Adipocyte (in vitro differentiated cells): ENCODE measurements around the gene CDR2L.

Experiments
- DNase-seq: peaks from one replicate; pipeline ENCODE4 v3.0.0-alpha.2; 2015; ENCODE audit warnings: low read depth
- H3K27me3 ChIP-seq: replicated peaks from 2 replicates; pipeline ENCODE4 v1.7.0; 2013; ENCODE audit warnings: mild to moderate bottlenecking, low read length, moderate library complexity; ENCODE audit not compliant: control insufficient read depth, insufficient read depth
- H3K36me3 ChIP-seq: 2 replicates; pipeline ENCODE4 v1.7.0; 2013; ENCODE audit warnings: low read length, mild to moderate bottlenecking, moderate library complexity; ENCODE audit not compliant: control insufficient read depth, insufficient read depth, severe bottlenecking
- H3K4me1 ChIP-seq: 2 replicates; pipeline ENCODE4 v1.7.0; 2013; ENCODE audit warnings: mild to moderate bottlenecking, low read length, moderate library complexity; ENCODE audit not compliant: control insufficient read depth, insufficient read depth
- H3K4me3 ChIP-seq: 2 replicates; pipeline ENCODE4 v1.7.0; 2013; ENCODE audit warnings: mild to moderate bottlenecking, low read length, moderate library complexity
- H3K9ac ChIP-seq: 2 replicates; pipeline ENCODE4 v1.7.0; 2013; ENCODE audit warnings: mild to moderate bottlenecking, low read length, moderate library complexity
- H3K9me3 ChIP-seq: 2 replicates; pipeline ENCODE4 v1.7.0; 2013; ENCODE audit warnings: mild to moderate bottlenecking, low read length, moderate library complexity; ENCODE audit not compliant: control insufficient read depth

Gene CDR2L

DNA sequence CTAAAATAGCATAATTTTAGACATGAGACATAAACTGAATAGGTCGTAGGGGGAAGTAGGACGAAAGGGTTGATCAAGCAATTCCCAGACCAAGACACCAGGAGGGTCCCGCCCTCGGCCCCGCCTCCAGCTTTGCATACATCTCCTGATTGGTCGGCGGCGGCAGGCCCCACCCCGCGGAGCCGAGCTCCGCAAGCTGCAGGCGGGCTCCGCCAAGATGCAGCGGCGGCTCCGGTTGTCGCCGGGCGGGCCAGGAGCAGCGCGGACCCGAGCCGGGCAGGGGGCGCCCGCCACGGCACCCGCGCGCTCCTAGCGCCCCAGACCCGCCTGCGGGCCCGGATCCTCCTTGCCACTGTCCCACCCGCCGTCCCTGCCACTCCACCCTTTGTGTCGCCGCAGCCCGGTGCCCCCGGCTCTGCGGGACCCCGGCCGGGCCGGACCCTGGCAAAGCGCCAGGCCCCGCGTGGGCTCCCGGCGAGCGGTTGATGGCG lies at the start of gene CDR2L:
Gene CDR2L, plus strand, starts transcription at position 215 of the 491 bp plus-strand sequence. CDS start 412 bp downstream, outside the sequence.
- H3K4me1 ChIP-seq: peaks cover 27% of the 10 kb centered on the region
- no peaks in the 10 kb centered on the region for H3K36me3 ChIP-seq
- no peaks in the 10 kb centered on the region for H3K9me3 ChIP-seq
- peak within 1 kb of the TSS; percentile 88 for H3K4me3 ChIP-seq
- peak within 1 kb of the TSS; percentile 89 for H3K9ac ChIP-seq
- peak; percentile 97 for DNase-seq
- no peaks in the 10 kb centered on the region for H3K27me3 ChIP-seq

DNA sequence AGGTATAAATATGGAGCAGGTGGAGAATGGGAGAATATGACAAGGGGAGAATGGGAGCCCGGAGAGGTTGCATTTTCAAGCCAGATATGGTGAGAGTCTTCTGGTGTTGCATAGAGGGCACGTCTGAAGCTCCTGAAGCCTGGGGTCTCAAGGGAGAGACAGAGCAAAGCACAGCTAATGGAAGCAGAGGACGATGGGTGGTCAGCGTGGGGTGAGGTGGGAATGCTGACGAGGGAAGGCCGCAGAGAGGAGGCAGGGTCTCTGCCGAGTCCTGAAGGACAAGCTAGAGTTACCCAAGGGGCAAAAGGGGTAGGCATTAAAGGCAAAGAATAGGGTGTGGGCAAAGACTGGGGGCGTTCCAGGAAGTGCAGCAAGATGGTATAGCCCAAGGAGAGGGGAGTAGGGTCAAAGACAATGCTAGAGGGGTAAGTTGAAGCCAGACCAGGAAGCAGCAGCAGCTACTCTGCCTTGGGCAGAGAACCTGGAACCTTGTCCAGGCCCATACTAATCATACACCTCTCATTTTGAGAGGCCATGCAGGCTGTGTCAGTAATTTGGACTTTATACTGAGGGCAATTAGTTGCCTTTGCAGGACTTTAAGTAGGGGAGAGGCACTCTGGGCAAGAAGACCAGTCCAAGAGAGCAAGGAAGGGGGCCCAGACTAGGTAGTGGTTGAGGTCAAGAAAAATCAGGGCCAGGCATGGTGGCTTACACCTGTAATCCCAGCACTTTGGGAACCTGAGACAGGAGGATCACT lies 49.1 kb upstream of the CDR2L start:
- Histone ChIP-seq H3K36me3 (no peaks in the 10 kb centered on the region), H3K27me3 (peaks cover 75% of the 10 kb centered on the region), H3K4me1 (no peaks in the 10 kb centered on the region), H3K9me3 (no peaks in the 10 kb centered on the region), H3K9ac (no peak overlapping the region), H3K4me3 (no peak overlapping the region)
- DNase-seq: no peak

DNA sequence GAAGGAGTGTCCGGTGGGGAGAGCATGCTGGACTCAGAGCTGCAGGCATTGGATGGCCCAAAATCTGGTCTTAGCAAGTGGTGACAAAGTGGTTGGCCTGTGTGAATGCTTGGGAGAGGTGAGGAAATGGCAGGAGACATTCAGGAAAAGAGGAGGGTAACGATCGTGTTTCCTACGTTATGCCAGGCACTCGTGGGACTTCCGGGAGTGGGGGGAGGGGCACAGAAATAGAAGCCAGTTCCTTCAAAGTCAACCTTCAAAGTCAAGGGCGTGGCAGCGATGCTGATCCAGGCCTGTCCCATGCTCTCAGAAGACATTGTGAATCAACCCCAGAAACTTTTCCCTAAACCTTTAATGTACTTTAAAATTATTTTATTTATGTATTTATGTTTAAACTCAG lies 47.9 kb upstream of the CDR2L start:
- Histone ChIP-seq H3K4me3 (no peak overlapping the region), H3K27me3 (peaks cover 76% of the 10 kb centered on the region), H3K9ac (no peak overlapping the region), H3K36me3 (no peaks in the 10 kb centered on the region), H3K4me1 (no peaks in the 10 kb centered on the region), H3K9me3 (no peaks in the 10 kb centered on the region)
- no peak for DNase-seq

DNA sequence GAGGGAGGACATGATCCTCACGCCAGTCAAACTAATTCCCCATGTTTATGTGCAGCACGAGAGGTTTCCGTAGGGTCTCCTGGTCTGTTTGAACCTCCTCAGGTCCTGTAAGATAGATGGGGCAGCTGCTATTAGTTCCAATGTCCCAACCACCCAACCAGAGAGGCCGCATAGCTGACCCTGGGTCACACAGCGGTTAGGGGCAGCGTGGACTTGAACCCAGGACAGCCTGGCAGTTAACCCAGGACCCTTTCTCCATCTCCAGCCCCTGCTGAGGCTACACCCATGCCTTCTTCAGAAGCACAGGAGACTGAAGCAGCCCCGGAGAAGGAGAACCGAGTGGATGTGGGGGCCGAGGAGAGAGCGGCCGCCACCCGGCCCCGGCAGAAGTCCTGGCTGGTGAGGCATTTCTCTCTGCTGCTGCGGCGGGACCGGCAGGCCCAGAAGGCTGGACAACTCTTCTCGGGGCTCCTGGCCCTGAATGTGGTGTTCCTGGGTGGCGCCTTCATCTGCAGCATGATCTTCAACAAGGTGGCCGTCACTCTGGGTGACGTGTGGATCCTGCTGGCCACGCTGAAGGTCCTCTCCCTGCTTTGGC lies 46.2 kb upstream of the CDR2L start:
- DNase-seq: no peak
- peaks cover 74% of the 10 kb centered on the region for H3K27me3 ChIP-seq

DNA sequence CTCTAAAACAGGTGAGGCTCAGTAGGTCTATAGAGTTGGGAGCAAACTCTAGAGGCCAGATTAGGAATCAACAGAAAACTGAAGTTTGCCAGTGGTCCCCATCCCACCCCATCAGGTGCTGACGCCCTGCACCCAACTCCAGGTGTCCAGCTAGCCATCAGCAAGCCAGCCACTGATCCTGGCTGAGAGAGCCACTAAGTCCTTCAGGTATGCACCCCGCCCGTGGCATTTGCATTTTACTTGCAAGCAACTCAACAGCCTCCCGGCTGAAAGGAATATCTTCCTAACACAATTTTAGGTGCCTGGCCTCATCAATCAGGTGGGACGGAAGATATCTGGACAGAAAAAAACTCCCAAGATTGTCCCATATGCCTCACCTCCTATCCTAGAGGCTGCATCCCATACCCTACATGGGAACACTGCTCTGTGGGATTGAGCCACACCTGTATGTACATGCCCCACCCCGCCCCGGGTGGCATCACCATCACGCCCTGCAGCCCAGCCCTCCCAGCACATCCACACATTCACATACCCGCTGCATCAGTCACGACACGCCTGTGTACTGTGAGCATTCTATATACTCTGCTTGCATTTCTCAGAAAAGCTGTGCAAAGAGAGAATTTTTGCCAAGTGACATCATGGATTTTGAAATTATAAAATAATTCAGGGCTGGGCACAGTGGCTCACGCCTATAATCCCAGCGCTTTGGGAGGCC lies 43.5 kb upstream of the CDR2L start:
- Histone ChIP-seq H3K4me3 (no peak overlapping the region), H3K9ac (no peak overlapping the region), H3K9me3 (no peaks in the 10 kb centered on the region), H3K4me1 (no peaks in the 10 kb centered on the region), H3K36me3 (no peaks in the 10 kb centered on the region), H3K27me3 (peaks cover 60% of the 10 kb centered on the region)
- DNase-seq: no peak

More for the DNA sequence above, 46.2 kb upstream of the CDR2L start:
- Histone ChIP-seq H3K4me3 (no peak overlapping the region), H3K9ac (no peak overlapping the region), H3K4me1 (no peaks in the 10 kb centered on the region), H3K9me3 (no peaks in the 10 kb centered on the region), H3K36me3 (no peaks in the 10 kb centered on the region)

DNA sequence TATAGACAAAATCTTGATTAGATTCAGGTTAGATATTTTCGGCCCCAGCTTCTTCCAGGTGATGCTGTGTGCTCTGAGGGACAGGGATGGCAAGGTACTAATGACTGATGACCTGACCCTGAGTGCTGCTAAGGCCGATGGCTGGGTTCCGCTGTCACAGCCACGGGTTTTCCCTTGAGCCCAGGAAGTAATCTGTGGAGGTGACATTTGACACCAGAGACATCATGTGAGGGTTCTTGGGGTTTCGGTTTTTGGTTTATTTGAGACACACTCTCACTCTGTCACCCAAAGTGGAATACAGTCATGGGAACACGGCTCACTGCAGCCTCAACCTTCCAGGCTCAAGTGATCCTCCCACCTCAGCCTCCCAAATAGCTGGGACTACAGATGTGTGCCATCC lies 41.9 kb upstream of the CDR2L start:
- Histone ChIP-seq H3K36me3 (no peaks in the 10 kb centered on the region), H3K4me3 (no peak overlapping the region), H3K4me1 (no peaks in the 10 kb centered on the region), H3K27me3 (peaks cover 62% of the 10 kb centered on the region), H3K9ac (no peak overlapping the region), H3K9me3 (no peaks in the 10 kb centered on the region)
- no peak for DNase-seq

DNA sequence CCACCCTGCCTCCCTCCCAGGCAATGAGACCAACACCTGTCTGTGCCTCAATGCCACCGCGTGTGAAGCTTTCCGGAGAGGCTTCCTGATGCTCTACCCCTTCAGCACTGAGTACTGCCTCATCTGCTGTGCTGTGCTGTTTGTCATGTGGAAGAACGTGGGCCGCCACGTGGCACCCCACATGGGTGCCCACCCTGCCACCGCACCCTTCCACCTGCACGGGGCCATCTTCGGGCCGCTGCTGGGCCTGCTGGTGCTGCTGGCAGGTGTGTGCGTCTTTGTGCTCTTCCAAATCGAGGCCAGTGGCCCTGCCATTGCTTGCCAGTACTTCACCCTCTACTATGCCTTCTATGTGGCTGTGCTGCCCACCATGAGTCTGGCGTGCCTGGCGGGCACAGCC lies 40.8 kb upstream of the CDR2L start:
- Histone ChIP-seq H3K9ac (no peak overlapping the region), H3K36me3 (no peaks in the 10 kb centered on the region), H3K9me3 (no peaks in the 10 kb centered on the region), H3K4me1 (no peaks in the 10 kb centered on the region), H3K4me3 (no peak overlapping the region), H3K27me3 (peaks cover 65% of the 10 kb centered on the region)
- DNase-seq: no peak

DNA sequence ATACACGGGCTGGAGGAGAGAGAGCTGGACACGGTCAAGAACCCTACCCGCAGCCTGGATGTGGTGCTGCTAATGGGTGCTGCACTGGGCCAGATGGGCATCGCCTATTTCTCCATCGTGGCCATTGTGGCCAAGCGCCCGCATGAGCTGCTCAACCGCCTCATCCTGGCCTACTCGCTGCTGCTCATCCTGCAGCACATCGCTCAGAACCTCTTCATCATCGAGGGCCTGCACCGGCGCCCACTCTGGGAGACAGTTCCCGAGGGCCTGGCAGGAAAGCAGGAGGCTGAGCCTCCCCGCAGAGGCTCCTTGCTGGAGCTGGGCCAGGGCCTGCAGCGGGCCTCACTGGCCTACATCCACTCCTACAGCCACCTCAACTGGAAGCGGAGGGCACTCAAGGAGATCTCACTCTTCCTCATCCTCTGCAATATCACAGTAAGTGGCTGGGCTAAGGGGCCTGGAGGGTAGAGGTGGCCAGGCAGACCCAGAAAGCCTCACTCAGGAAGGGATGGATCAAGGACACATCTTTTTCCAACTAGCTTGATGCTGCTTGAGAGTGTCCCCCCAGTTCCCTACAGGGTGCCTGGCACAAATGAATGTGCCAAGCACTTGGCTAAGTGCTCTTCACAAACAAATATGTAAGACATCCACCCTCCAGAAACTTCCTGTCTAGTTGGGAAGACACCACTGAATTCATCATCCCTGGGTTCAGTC lies 40.2 kb upstream of the CDR2L start:
- no peaks in the 10 kb centered on the region for H3K9me3 ChIP-seq
- peaks cover 65% of the 10 kb centered on the region for H3K27me3 ChIP-seq
- H3K4me1 ChIP-seq: no peaks in the 10 kb centered on the region
- no peak for DNase-seq
- no peaks in the 10 kb centered on the region for H3K36me3 ChIP-seq
- no peak overlapping the region for H3K9ac ChIP-seq
- H3K4me3 ChIP-seq: no peak overlapping the region

DNA sequence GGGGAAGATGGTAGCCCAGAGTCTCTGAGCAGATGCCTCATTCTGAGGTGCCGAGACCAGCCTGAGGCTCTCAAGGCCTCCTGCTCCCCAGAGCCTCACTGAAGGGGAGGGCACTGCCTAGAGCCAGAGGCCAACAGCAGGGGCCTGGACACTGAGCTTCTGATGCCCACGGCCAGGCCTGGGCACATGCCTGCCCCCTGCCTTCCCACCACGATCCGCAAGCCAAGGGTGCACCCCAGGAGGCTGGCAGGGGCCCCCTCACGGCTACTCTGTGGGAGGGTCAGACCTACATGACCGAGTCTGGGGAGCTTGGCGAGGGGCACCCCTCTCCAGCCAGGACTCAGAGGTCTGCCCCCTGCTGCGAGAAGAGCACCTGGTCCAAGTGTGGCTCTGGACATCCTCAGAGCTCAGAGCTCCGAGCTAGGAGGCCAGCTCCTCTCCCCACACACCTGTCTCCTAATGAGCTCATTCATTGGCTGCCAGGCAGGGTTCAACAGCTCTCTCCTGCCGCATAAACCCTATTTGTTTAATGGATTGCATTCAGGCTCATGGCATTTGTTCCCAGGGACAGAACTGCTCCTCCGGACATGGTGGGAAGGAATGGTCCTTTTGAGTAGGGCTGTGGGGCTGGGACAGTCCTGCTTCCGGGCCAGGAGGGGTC lies 37.8 kb upstream of the CDR2L start:
- DNase-seq: no peak
- Histone ChIP-seq H3K9me3 (no peaks in the 10 kb centered on the region), H3K27me3 (peaks cover 68% of the 10 kb centered on the region)

DNA sequence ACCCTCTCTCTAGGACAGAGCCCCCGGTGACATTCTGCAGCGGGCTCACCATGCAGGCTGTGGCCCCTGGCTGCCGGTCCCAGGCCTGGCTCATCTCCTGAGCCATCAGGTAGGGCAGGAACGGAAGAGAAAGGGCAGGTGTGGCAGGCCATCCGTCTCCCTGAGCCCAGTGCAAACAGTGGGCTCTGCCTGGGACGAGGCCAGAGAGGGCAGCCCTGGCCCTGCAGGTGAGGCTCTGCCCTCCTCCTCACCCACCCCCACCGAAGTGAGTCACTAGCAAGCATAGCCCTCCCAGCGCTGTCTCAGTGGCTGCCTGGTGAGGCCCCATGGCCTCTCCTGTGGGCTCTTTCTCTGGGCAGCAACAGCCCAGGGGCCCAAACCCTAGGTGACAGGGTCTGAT lies 37.2 kb upstream of the CDR2L start:
- DNase-seq: no peak
- H3K27me3 ChIP-seq: peaks cover 71% of the 10 kb centered on the region
- H3K9ac ChIP-seq: no peak overlapping the region
- H3K36me3 ChIP-seq: no peaks in the 10 kb centered on the region
- H3K9me3 ChIP-seq: no peaks in the 10 kb centered on the region
- no peaks in the 10 kb centered on the region for H3K4me1 ChIP-seq
- H3K4me3 ChIP-seq: no peak overlapping the region

More for the DNA sequence above, 37.8 kb upstream of the CDR2L start:
- H3K4me1 ChIP-seq: no peaks in the 10 kb centered on the region
- no peak overlapping the region for H3K4me3 ChIP-seq
- H3K9ac ChIP-seq: no peak overlapping the region
- H3K36me3 ChIP-seq: no peaks in the 10 kb centered on the region
